ENCODE measurements around the gene PHF2.

PHF2 gene

DNA sequence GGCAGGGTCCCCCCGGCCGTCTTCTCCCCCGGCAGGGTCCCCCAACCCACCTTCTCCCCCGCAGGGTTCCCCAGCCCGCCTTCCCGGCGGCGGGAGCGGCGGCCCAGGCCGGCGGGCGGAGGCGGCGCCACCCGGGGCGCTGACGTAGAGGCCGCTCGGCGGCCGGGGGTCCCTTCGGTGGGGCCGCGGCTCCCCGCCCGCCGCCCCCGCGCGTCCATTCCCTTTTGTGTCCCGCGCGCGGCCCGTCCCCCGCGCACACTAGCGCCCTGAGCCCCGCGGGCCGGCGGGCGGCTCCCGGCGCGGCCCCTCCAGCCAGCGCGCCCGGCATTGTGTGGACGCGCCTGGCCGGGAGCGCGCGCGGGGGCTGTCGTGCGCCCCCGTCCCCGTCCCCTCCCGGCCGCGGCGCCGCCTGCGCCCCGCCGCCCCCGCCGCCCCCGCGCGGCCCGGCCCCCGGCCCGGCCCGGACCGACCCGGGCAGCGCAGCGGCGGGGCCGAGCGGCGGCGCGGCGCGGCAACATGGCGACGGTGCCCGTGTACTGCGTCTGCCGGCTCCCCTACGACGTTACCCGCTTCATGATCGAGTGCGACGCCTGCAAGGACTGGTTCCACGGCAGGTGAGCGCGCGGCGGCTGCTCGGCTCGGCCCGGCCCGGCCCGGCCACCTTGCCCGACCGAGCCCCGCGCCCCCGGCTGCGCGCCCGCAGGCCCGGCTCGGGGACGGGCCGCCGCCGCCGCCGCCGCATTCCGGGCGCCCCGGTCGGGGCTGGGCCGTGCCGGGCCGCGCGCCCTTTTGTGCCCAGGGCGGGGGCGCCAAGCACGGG lies at the start of gene PHF2:
Gene PHF2 (plus strand): TSS at position 327 of the 820 bp plus-strand sequence. CDS start 190 bp downstream, at position 517.
- no peak for DNase-seq

DNA sequence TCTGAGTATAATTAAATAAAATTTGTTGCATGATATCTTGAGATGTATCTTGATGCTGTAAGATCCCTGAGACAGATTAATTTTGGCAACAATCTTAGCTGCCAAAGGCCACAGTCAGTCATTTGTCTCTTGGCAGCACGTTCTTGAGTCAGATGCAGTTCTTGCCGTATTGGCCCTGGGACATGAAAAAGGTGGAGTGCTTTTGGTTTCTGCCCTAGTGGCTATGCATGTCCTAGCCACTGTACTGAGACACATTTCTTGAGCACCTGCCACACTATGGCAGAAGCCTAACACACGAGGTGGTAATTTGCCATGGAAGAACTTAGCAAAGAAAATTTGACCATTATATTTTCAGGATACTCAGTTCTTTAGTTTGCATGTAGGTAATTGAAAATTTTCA lies 45.0 kb upstream of the PHF2 start:
- no peak for DNase-seq

- DNase-seq, result no peak
Measured at GRCh38 chr9:93532141-93532540, 44.2 kb upstream of the PHF2 start.

DNA sequence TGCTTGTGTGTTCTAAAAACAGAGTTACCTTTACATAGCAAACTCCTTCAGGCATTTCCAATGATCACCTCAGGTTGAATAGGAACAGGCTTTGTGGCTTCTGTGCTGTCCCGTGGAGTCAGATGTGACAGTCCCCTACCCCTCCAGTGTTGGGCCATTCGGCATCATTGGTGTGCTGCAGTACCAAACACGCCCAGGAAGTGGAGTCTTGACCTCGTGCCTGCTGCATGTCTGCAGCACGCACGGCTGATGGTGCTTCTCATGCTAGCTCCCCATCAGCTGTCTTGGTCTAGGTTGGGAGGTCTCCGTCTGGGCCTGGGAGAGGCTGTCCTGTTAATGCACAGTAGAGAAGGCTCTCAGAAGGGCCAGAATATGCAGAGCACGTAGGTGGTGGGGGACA lies 42.5 kb upstream of the PHF2 start:
- DNase-seq, result no peak

DNA sequence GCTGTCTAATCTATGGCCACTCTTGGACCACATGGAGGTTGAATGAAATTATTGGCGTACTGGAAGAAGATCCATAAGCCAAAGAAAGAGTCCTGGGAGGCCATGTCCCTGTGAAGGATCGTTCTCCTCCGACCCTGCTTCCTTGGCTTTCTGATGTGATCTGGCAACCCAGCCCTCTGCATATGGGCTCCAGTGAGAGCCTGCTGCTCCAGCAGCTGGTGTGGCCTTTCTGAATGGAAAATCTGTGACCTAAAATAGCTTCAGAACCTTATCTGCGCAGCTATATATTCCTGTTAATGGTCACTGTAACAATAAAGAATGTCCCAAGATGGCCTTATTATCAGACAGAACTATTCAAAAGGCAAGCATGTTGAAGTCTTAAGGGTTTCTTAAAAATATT lies 40.2 kb upstream of the PHF2 start:
- DNase-seq, result no peak

DNA sequence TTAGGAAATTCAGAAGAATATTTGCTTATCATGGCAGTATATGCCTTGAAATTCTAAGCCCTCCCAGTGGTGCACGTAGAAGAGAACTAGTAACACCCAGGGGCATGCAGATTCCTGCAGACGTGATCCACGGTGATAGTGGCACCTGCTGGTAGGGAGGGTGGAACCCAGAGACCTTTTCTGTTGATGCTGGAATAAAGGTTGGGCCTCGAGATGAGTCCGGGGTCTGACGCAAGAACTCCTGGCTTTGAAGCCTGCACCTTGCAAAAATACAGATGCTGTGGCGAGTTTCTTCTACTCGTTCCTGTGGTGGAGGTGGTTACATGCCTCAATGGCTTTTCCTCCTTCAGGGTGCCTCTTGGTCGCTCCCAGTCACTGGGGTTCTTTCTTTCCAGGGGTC lies 39.5 kb upstream of the PHF2 start:
- DNase-seq, result no peak

DNA sequence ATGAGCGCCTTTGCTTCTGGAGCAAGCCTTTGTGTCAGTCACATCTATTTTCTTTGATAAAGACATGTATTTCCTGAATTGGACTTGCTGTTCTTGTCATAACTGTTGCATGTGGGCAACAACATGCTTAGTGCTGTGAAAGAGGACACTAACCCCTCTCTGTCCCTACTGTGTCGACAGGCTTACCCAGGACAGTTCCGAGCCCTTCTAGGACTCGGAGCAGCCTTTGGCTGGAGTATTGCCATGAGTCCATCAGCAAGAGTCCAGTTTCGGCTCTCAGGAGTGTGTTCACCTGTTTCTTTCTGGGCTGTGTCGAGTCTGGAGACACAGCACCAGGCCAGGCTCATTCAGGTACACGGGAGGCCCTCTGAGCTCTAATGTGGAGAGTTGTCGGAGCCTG lies 36.1 kb upstream of the PHF2 start:
- DNase-seq, result no peak

DNA sequence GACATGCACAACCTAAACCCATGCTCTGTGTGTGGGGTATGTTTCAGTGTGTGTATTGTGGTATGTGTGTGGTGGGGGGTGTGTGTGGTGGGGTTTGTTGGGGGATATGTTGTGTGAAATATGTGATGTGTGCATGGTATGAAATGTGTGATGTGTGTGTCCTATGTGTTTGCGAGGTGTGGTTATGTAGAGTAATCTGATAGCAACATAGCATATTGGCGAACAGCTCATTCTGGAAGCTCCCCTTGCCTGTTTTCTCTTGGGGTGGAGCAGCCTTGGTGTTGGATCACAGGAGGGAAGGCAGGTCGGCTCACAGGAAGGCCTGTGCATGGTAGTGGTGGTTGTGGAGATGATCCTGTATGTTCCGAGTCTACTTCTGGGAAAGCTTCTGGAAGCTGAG lies 35.4 kb upstream of the PHF2 start:
- DNase-seq, result no peak

- no peak for DNase-seq
Measured at GRCh38 chr9:93541581-93542349, 34.6 kb upstream of the PHF2 start.

DNA sequence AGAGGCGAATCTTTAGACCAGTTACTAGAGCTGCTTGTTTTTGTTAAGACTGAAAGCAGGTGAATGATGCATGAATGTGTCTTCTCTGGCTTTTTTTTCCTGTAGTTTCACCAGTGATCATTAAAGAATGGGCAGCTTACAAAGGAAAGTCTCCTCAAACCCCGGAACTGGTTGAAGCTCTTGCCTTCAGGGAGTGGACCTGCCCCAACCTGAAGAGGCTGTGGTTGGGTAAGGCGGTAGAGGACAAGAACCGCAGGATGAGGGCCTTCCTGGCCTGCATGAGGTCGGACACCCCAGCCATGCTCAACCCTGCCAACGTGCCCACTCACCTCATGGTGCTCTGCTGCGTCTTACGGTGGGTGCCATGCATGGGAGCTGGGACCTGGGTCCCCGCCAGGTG lies 33.3 kb upstream of the PHF2 start:
- DNase-seq, result no peak

DNA sequence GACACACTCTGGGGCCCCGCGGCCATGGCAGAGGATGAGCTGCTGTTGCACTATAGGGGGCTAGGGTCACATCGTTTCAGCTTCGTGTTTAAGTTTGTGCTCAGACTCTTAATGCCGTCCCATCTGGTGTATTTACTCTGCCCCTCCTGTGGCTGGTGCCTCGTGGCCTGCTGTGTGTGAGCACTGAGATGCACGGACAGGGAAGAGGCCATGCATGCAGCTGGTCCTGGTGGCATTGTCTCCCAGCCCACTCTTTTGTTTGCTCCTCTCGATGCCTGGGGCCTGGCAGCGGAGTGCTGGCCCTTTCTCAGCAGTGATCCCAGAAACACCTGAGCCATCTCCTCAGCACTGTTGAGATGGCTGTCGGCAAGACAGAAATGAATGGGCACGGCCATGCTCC lies 30.0 kb upstream of the PHF2 start:
- DNase-seq, result no peak

- no peak for DNase-seq
Measured at GRCh38 chr9:93549611-93550010, 26.8 kb upstream of the PHF2 start.

GRCh38 chr9:93552923-93553322 lies 23.5 kb upstream of the PHF2 start:
- no peak for DNase-seq

GRCh38 chr9:93555370-93555769 lies 21.0 kb upstream of the PHF2 start:
- DNase-seq, result no peak

- DNase-seq, result no peak
Measured at GRCh38 chr9:93557366-93558137, 18.8 kb upstream of the PHF2 start.

GRCh38 chr9:93558503-93558902 lies 17.9 kb upstream of the PHF2 start:
- DNase-seq, result no peak

DNA sequence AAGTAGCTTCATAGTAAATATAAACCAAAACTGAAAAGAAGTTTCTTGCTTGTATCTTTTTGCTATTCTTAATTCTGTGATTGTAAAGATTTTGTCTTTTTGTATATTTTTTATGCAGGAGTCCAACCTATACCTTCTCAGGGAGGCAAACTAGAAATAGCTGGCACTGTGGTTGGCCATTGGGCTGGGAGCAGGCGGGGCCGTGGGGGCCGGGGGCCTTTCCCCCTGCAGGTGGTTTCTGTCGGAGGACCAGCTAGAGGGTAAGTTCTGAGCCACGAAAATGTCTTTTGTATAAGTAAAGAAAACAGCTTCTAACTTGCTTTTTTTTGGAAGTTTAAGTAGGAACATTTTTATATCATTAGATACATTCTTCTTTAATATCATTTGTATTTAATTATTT lies 15.4 kb upstream of the PHF2 start:
- no peak for DNase-seq

GRCh38 chr9:93562157-93562556 lies 14.2 kb upstream of the PHF2 start:
- DNase-seq, result no peak

DNA sequence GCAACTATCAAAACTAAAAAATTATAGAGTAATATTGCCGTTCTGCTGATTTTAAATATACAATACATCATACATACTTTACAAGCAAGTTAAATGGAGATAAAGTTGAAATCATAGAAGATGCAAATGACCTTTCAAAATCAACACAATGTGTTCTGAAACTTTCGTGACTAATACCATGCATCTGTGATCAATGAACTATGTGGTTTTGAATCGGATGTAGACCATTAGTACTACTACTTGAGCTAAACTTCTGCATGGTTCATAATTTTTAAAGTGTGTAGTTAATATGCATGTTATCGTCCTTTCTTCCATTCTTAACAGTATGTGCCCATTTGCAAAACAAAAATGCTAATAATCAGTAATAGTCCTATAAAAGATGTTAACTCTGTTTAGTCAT lies 11.3 kb upstream of the PHF2 start:
- DNase-seq, result no peak

DNA sequence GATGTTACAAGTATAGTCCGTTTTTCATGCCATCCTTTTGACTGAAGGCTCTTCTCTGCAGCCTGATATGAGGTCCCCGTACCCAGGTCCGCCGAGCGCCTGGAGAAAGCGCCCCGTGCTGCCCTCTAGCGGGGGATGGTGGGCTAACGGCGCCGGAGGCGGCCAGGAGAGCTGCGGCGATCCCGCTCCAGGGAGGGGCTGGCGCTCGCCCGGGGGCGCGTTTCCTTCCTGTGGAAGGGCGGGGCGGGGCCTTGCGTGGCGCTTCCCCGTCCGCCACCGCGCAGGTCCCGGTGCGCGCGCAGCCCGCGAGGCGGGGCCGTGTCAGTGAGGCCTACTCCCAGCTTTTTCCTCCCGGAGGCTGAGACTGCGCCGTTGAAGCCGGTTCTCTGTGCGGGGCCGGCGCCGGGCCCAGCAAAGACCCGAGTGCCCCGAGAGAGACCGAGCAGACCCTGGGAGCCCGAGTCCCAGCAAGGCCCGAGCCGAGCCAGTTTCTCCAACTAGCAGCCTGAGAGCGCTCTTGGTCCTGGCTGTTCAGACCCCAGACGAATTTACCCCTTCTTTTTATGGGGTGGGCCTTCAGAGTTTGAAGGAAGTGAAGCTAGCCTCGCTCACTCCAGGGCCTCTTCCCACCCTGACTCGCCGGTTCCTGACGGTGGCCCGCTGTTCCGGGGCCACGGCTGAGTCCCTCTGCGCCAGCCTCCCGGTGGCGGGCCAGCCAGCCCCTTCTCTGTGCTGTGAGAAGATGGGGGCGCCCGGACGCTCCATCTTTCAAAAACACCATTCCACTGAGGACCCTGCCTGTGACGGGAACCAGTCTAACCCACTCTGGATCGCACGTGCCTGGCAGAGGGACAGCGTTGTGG lies 9.7 kb upstream of the PHF2 start:
- DNase-seq, result peak; percentile 94 to 99

GRCh38 chr9:93567271-93567959 lies 9.0 kb upstream of the PHF2 start:
- no peak for DNase-seq

DNA sequence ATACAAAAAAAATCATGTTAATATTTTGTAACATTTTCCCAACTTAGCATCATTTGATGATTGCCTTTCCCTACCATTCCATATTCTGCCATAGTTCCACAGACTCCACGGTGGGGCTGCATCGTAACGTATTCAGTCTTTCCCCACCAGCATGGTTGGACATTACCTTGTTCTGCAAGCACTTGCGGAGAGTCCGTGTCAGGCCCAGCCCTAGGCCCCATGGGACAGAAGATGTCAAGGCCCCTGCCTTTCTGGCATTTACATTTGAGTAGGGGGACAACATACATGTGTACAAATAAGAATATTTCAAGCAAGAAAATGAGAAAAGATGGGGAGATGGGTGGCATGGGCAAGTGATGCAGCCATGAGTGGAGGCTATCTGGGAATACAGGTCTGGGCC lies 8.2 kb upstream of the PHF2 start:
- no peak for DNase-seq

Measured in bone marrow (tissue), 2 donors.